Measurements from ENCODE around the gene GPR137. TPM values are rescaled to one million over a fixed set of nuclear protein-coding genes. Genes with fewer than 3 reads are reported as not detected.
"Not testable (repeated sequence)": the region's sequence is repeated elsewhere in the genome, so short reads cannot be mapped to it uniquely, and the experiment has no call there.

Gene GPR137, protein sequence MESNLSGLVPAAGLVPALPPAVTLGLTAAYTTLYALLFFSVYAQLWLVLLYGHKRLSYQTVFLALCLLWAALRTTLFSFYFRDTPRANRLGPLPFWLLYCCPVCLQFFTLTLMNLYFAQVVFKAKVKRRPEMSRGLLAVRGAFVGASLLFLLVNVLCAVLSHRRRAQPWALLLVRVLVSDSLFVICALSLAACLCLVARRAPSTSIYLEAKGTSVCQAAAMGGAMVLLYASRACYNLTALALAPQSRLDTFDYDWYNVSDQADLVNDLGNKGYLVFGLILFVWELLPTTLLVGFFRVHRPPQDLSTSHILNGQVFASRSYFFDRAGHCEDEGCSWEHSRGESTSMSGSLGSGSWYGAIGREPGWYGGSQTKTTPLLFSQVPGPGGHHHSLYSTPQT
- polyA plus RNA-seq (2013, experiment 1 of 2; ENCODE audit: insufficient read length), result 38.5 TPM
- 45.6 TPM for polyA plus RNA-seq (2013, experiment 2 of 2; ENCODE audit: insufficient read length)

DNA sequence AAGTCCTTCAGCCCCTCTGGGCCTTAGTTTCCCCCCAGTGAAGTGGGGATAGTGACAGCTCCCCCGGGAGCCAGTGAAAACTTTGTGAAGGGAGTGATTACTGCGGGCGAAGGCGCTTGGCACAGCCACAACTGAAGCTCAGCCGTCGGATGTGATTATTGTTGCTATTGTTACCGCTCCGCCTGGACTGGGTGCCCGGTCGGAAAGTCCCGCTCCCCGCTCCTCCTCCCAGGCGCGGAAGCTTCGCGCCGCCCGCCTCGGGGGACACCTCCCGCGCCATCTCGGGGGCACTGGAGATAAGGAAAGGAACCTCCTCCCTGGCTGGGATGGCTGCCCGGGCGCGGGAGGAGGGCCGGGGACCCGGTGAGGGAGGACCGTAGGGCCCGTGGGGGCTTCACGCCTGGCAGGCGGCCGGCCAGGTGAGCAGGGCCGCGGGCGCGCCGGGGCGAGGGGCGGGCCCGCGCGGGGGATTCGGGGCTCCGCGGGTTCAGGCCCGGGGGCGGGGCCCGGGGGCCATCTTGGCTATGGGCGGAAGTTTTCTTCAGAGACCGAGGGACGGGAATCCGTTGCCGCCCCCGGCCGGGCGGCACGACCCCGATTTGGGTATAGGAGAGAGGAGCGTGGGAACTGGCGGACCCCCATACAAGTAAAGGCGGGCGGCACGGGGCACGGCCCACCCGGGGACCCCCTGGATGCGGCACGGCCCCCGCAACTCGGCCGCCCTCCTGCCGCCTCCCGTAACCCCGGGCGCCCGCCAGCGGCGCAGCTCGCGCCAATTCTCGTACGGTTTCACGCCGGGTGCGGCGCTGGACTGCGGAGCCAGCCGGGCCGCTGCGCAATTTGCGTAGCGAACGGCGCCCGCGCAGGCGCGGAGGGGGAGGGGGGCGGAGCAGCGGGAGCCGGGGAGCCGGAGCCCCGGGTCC, at the start of gene GPR137:
Gene GPR137 (plus strand): TSS at position 887 of the 923 bp plus-strand sequence. CDS start 677 bp downstream, outside the sequence.
- DNase-seq, result peak; percentile 67

DNA sequence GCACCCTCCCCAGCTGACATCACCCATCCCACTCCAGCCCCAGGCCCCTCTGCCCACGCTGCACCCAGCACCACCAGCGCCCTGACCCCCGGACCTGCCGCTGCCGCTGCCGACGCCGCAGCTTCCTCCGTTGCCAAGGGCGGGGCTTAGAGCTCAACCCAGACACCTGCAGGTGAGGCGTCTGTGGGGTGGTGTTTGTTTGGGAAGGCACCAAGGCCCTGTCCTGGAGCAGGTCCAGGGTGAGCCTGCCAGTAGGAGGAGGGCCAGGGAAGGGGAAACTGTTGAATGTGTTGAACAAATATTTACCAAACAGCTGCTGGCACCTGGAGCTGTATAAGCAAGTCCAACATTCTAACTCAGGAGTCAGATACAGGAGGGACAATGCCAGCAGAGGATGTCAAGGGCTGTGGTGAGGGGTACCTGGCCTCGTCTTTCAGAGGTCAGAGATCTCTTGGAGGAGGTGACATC, 48.1 kb upstream of the GPR137 start:
- DNase-seq, result no peak

DNA sequence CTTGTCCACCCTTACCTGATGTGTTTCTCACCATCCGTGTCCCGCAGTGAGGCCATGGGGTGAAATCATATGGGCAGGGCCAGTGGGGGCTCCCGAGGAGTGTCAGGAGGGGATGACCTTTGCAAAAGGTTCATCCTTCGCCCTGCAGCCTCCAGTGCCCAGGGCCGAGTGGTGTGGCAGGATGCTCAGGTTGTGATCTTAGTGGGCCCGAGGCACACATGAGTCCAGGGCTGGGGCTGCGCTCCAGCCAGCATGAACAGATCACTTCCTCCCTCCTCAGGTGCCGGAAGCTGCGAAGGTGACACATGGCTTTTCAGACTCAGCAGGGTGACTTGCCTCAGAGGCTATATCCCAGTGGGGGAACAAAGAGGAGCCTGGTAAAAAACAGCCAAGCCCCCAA, 47.6 kb upstream of the GPR137 start:
- DNase-seq, result no peak

DNA sequence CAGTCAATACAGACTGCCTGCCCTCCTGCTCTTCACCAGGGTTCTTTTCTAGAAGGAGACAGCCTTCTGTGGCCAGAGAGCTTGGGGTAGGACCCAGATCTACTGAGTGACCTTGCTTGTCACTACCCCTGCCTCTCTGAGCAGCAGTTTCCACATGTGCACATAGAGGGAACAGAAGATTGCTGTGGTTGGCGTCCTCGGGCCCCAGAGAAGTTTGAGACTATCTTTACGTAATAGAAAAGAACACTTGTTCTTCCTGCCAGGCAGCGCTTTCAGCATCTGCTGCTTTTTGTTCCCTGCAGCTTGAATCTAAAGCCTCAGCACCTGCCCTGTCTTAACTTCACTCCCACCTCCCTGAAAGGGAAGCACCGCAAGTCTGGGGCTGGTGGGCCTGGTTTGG, 46.6 kb upstream of the GPR137 start:
- no peak for DNase-seq

DNA sequence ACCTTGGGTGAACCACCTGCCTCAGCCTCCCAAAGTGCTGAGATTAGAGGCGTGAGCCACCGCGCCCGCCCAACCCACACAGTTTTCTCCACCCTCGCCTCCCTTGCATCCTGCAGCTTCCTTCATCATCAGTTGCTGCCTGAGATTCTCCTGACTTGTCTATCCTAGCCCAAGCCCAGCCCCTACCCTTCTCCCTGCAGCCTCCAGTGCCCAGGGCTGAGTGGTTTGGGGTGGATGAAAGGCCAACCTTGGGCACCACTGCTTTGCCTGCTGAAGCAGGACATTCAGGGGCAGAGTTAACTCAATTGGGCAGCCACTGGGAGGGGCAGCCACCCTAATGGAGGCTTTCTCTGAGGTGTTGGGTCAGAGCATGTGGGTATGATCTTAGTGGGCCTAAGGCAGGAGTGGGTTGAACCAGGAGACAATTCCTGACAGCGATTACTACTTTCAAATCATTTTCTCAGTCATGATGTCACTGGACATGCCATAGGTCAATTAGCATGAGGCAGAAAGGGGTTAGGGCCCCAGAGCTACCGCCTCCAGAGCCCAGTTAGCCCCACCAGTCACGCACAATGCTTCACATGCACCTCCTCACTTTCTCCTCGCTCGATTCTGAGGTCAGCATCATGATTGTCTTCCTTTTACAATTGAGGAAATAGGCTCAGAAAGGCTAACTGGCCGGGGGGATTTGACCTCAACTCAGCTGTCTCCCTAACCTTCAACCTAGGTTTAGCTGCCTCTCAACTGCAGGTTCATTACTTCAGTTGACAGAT, 45.8 kb upstream of the GPR137 start:
- no peak for DNase-seq

DNA sequence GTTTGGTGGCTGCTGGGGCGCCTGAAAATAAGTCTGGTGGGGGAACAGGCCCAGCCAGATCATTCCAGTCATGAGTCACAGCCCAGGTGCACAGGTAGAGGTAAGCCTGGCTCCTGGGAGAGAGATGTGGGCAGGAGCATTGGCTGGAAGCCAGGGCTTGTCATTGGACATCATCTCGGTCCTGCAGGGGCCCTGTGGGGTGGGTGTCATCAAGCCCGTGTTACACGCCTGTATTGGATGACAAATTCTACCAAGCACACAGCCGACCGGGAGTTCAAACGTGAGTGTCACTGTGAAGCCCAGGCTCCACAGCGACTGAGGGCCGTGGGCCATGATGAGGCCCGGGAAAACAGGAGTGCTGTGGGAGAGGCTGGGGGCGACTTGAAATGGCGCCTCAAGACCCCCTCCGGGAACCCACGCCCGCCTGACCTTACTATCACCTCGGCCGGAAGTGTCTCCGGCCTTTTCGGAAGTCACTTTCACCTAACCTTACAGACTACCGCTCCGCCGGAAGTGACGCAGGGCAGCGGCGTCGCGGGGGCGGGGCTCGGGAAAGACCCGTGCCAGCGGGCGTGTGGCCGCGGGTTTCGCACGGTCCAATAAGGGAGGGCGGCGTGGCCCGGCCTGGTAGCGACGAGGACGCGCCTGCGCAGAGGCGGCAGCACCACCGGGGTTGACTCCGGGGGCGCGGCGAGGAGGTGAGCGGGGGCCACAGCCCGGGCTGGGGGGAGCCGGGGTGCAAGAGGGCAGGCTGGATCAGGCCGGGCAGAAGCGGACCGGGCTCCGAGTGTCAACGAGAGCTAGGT, 45.0 kb upstream of the GPR137 start, which contains the start of gene FKBP2:
Gene FKBP2 (plus strand): TSS at position 661 of the 806 bp plus-strand sequence. CDS start 1,293 bp downstream, outside the sequence.
- DNase-seq, result peak; percentile 97

- peak; percentile 99 for DNase-seq
These were observed 44.5 kb upstream of the GPR137 start for GRCh38 chr11:64241241-64241490.

- DNase-seq, result no peak
These were observed 43.9 kb upstream of the GPR137 start for GRCh38 chr11:64241491-64242374.

- no peak for DNase-seq
These were observed 42.3 kb upstream of the GPR137 start for GRCh38 chr11:64243236-64243854.

DNA sequence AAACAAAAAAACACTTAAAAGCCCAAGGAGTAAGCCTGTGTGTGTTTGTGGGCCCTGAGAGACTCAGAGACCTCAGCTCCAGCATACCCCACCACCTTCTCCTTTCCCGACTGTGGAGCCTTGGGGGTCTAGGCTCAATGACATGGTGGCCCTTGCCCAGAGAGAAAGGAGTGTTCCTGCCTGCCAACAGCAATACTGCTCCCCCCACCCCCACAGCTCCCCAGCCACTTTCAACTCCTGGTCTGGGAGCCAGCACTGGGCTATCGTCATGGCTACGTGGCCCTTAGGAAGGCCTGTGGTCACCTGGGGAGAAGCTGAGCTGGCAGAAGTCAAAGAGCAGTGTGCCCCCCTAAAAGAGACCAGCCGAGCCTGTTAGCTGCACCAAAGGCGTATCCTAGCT, 41.5 kb upstream of the GPR137 start:
- DNase-seq, result no peak

- DNase-seq, result no peak
These were observed 40.7 kb upstream of the GPR137 start for GRCh38 chr11:64244966-64245365.

GRCh38 chr11:64245401-64245796, 40.2 kb upstream of the GPR137 start:
- no peak for DNase-seq

- peak; percentile 94 for DNase-seq
These were observed 39.6 kb upstream of the GPR137 start for GRCh38 chr11:64245797-64246620.

DNA sequence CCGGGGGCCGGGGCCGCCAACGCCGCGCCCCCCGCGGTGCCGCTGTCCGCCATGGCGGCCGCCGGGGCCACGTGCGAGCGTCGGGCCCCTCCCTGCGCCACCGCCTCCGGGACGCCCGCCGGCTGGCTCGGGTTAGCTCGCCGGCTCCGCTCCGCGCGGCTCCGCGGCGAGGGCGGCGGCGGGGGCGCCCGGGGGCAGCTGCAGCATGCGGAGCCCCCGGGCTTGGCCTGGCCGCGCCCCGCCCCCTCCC, 39.1 kb upstream of the GPR137 start:
- DNase-seq, result not testable (repeated sequence)

- DNase-seq, result peak; percentile 88
These were observed 38.5 kb upstream of the GPR137 start, which contains the start of gene PPP1R14B for GRCh38 chr11:64246871-64247728. Gene PPP1R14B, minus strand, starts transcription at chr11:64246943. Its CDS starts 270 bp downstream, at chr11:64246673.

GRCh38 chr11:64247729-64248531, 37.7 kb upstream of the GPR137 start:
- no peak for DNase-seq

DNA sequence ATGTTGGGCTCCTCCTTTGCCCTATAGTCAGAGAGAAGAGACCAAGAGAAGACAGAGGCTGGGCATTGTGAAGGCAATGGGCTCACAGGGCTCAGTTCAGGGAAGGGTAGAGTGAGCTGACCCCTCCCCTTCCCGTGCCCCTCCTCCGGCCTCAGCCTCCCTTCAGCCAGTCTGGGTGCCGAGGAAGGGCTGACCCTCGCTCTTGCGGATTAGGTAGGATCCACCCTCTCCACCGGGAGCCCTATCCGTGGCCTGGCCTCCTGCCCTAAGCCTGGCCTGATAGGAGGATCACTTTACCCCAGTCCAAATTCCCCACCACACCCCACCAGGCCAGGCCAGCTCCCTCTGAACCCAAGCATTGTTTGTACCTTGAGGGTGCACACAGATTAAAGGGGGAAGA, 37.1 kb upstream of the GPR137 start:
- DNase-seq, result no peak

Data from fibroblast of skin of abdomen (primary cell).